DMS79 treated with DMSO at 0.1 percent for 48 hours (cell line): ENCODE measurements around the gene ZAR1L.

Experiments
- DNase-seq: peaks from one replicate; lab custom pipeline; 2025; lab: John Stamatoyannopoulos, UW

The ZAR1L gene

DNA sequence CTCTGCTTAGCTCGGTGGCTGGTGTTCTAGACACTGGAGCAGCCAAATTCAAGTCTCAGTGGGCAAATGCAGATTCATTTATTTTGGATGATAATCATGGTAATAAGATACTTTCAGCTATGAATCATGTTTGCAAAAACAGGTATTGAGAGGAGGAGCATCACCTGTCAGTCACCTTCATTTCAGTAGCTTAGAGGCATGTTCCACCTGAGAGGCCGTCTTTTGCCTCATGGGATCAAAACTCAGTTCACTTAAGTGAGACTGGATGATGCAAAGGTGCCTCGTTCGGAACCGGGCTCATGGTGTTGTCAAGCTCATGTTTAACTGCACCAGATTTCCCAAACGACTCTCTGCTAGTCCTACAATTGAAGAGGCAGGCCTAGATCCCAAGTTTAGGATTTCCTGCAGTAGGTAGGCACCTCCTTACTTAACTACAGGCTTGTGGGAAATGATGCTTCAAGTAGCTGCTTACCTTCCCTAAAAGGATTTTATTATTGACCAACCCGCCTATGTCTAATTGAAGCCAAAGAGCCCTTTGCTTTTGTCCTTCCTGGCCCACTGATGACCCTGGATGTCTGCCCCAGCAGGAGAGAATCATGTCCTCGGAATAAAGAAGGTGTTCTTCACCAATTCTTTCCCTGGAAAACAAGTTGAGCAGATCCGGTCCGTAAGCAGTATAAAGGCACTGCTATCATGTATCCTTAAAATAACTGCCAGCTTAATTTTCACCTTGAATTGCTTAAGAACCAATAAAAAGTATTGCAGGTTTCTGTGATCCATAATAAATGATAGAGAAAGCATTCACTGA lies 60.0 kb downstream of the ZAR1L start:
- no peak for DNase-seq

GRCh38 chr13:32254416-32254815 lies 60.7 kb downstream of the ZAR1L start:
- no peak for DNase-seq

GRCh38 chr13:32253911-32254399 lies 61.2 kb downstream of the ZAR1L start:
- no peak for DNase-seq
